NAMALWA (cell line): ENCODE results near the gene SLU7.

ENCODE experiments used
- DNase-seq: peaks from one replicate; pipeline ENCODE4 v3.0.0-alpha.2; 2015; ENCODE audit warnings: low spot score

The SLU7 gene

GRCh38 chr5:160419458-160420330, 813 bp upstream of the SLU7 start:
- no peak for DNase-seq

GRCh38 chr5:160399402-160400353, 19.2 kb downstream of the SLU7 start, which contains the start of gene FAM200C:
Gene FAM200C, minus strand, starts transcription at chr5:160400054. Its CDS starts 4,564 bp downstream, at chr5:160395490.
- peak; percentile 86 for DNase-seq

DNA sequence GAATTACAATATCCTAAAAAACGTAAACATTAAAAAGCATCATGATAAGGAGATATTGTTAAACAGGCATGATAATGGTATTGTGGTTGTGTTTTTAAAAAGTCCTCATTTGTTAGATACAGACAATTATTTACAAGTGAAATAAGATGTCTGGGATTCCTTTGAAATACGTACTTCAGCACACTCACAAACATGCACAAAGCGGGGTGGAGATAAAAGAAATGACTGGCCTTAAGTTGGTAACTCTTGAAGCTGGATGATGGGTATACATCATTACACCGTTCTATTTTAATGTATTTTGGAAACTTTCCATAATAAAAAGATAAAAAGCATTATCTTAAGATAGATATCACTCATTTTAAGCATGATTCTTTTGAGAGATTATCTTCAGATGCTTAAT, 20.1 kb downstream of the SLU7 start:
- DNase-seq, result no peak

- no peak for DNase-seq
Measured at GRCh38 chr5:160397492-160397891, 21.4 kb downstream of the SLU7 start.

- DNase-seq, result no peak
Measured at GRCh38 chr5:160395111-160395510, 23.8 kb downstream of the SLU7 start.

GRCh38 chr5:160390787-160391696, 27.8 kb downstream of the SLU7 start:
- peak; percentile 63 for DNase-seq

DNA sequence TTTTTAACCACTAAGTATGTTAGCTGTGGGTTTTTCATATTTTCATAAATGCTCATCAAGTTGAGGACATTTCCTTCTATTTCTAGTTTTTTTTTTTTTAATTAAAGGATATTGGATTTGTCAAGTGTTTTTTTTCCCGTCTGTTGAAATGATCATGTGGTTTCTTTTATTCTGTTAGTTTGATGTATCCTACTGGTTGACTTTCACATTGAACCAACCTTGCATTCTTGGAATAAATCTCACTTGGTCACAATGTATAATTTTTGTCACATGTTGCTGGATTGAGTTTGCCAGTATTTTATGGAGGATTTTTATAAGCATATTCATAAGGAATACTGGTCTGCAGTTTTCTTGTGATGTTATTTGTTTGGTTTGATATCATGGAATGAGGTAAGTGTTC, 31.4 kb downstream of the SLU7 start:
- no peak for DNase-seq

GRCh38 chr5:160385496-160385895, 33.4 kb downstream of the SLU7 start:
- no peak for DNase-seq

DNA sequence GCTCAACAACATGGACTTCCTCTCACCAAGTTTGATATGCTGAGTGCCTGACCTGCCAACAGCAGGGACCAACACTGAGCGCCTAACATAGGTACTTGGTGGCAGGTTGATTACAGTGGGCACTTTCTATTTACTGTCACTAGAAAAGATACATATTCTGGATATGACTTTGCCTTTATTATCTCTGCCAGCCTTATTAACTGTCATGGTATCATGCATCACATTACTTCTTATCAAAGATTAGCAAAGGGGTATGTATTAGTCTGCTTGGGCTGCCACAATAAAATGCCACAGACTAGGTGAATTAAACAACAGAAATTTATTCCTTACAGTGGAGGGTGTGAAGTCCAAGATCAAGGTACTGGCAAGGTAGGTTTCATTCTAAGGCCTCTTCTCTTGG, 34.2 kb downstream of the SLU7 start:
- no peak for DNase-seq

DNA sequence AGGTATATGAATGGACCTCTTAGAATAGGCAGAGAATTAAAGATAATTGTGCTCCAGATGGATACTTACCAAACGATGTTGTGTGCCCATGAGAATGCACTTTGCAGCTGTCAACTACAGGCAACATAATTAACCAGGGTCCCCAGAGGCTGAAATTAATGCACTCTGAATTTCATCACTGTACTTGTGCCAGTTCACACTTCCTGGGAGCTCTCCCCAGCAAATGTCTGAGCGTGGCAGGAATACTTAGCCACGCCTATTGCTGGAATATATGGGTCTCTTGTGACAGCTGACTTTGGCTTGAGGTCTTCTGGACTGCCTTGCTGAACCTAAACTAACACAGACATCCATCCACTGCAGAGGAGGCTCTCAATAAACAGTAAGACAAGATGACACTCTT, 36.5 kb downstream of the SLU7 start:
- DNase-seq, result no peak

GRCh38 chr5:160380041-160380440, 38.8 kb downstream of the SLU7 start:
- DNase-seq, result no peak

- DNase-seq, result peak; percentile 24
Measured at GRCh38 chr5:160379511-160379910, 39.4 kb downstream of the SLU7 start.

GRCh38 chr5:160378330-160378729, 40.6 kb downstream of the SLU7 start:
- DNase-seq, result no peak

DNA sequence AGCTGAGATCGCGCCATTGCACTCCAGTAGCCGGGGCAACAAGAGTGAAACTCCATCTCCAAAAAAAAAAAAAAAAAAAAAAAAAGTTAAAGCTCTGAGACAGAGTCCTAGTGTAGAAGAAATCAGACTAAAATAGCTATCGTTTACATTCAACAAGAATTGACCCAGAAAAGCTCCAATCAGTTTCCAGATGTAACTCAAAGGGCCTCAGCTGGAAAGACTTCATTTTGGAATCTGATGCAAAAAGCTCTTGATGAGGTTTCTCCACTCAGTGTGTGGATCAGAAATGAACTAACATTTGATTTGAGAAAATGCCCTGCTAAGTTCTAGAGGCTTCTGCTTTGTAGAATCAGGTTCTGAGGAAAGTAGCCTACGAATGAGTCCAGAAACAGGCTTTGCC, 41.2 kb downstream of the SLU7 start:
- DNase-seq, result no peak

GRCh38 chr5:160376416-160376815, 42.5 kb downstream of the SLU7 start:
- no peak for DNase-seq

DNA sequence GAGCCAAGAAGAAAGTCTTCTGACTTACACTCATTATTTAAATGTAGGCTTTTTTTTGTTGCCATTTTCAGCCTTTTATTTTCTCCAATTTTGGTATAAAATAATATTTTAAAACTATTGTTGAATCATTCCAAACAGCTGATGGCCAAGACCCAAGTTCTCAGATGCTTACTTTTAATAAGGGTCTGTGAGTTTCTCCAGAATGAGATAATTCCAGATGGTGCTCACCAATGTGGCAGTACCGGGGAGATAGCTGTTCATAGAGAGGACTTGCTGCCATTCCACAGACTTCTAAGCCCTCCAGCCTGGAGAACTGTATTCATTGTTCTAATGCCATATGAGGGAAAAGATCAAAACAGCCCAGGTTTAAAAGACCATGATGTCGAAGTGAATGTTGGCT, 43.2 kb downstream of the SLU7 start:
- no peak for DNase-seq

DNA sequence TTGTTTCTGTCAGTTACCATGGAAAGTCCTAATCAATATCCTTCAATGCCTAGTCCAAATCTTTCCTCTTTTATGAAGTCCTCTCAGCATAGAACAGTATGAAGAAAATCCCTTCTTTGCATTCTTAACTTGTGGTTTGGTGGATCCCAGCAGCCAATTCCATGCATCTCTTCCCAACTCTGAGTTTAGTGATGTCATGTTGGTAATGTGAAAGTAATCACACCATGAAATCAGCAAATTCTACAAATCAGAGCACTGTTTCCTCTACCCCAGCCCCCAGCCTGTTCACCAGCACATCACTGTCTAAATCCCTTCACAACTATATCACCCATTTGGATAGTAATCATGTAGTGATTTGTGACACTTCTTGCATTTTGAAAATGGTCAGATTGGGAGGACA, 43.7 kb downstream of the SLU7 start:
- no peak for DNase-seq

- DNase-seq, result no peak
Measured at GRCh38 chr5:160371294-160371693, 47.6 kb downstream of the SLU7 start.

GRCh38 chr5:160370713-160371034, 48.2 kb downstream of the SLU7 start:
- no peak for DNase-seq

DNA sequence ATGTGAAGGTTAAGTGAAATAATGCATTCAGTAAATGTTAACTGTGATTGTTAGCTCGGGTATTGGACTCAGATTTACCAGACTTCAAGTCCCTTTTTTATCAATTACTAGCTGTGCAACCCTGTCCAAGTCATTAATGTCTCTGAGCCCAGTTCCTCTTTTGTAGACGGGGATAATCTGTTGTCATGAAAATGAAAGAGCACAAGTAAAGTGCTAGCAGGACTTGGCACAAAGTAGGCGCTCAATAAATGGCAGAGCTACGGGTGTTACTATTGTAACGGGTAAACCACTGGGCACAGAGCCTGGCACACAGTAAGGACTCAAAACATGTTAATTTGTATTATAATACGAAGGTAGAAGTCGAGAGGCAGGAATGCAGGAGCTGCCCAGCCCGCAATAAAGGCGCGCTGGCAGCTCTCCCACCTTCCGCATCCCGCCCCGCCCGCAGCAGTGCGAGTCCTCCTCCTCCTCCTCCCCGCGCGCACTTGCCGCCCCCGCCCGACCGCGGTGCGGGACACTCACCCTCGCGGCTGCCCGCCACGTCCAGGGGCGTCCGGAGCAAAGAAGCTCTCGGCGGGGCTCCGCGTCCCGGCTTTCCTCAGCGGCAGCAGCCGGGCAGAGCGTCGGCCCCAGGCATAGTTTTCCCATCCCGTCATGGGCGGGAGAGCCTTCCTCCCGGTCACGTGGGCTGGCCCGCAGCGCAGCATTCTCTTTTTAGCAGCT, 48.7 kb downstream of the SLU7 start, which contains the start of gene C1QTNF2:
TSS of gene C1QTNF2 (minus strand) at position 637 of the 723 bp plus-strand sequence. CDS start 15,615 bp downstream, outside the sequence.
- no peak for DNase-seq

DNA sequence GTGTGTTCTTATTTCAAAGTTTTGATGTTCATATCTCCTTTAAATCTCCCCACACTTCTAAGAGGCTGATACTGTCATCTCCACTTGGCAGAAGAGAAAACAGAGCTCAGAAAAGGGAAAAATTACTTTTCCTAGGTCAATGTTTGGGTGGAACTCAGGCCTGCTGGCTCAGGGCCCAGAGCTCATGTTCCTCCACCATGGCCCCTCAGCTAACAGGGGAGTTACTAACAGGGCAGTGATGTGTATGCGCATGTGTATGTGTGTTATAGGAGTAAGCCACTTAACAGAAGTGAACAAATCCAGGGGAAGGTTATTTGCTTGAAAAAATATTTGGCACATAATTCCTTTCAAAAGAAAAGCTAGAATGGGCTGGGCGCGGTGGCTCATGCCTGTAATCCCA, 51.0 kb downstream of the SLU7 start:
- no peak for DNase-seq
